CD4-positive, alpha-beta T cell treated with Interleukin-4 for 4 hours (primary cell): ENCODE results near the gene PSMD12.
A peak's percentile ranks its signal among the peaks of the same experiment; 100 is the strongest.
"Not testable (repeated sequence)": the region's sequence is repeated elsewhere in the genome, so short reads cannot be mapped to it uniquely, and the experiment has no call there.

Source experiments
- DNase-seq: peaks from one replicate; pipeline ENCODE4 v3.0.0-alpha.2; 2020

The PSMD12 gene

GRCh38 chr17:67366193-67367157 is at the start of gene PSMD12:
PSMD12 (minus strand) TSS chr17:67366577; CDS start chr17:67366519, 58 bp downstream.
- peak; percentile 92 for DNase-seq

- DNase-seq: no peak
Observed at GRCh38 chr17:67415291-67415690, 48.9 kb upstream of the PSMD12 start.

- DNase-seq: no peak
Observed at GRCh38 chr17:67414559-67414958, 48.2 kb upstream of the PSMD12 start.

GRCh38 chr17:67414130-67414529 is 47.8 kb upstream of the PSMD12 start:
- DNase-seq: no peak

- DNase-seq: no peak
Observed at GRCh38 chr17:67413388-67413787, 47.0 kb upstream of the PSMD12 start.

- DNase-seq: no peak
Observed at GRCh38 chr17:67412941-67413340, 46.6 kb upstream of the PSMD12 start.

- DNase-seq: no peak
Observed at GRCh38 chr17:67412032-67412431, 45.7 kb upstream of the PSMD12 start.

- no peak for DNase-seq
Observed at GRCh38 chr17:67411397-67411796, 45.0 kb upstream of the PSMD12 start.

GRCh38 chr17:67408455-67408830 is 42.1 kb upstream of the PSMD12 start:
- DNase-seq: not testable (repeated sequence)

- DNase-seq: no peak
Observed at GRCh38 chr17:67403483-67403882, 37.1 kb upstream of the PSMD12 start.

- DNase-seq: no peak
Observed at GRCh38 chr17:67403065-67403464, 36.7 kb upstream of the PSMD12 start.

GRCh38 chr17:67401598-67402504 is 35.5 kb upstream of the PSMD12 start:
- no peak for DNase-seq

GRCh38 chr17:67401106-67401505 is 34.7 kb upstream of the PSMD12 start:
- no peak for DNase-seq

GRCh38 chr17:67400193-67400592 is 33.8 kb upstream of the PSMD12 start:
- peak; percentile 55 for DNase-seq

GRCh38 chr17:67399676-67400075 is 33.3 kb upstream of the PSMD12 start:
- DNase-seq: no peak

GRCh38 chr17:67393809-67394397 is 27.5 kb upstream of the PSMD12 start:
- no peak for DNase-seq

GRCh38 chr17:67392111-67392510 is 25.7 kb upstream of the PSMD12 start:
- no peak for DNase-seq

- DNase-seq: peak; percentile 86
Observed at GRCh38 chr17:67390646-67391361, 24.4 kb upstream of the PSMD12 start.

- no peak for DNase-seq
Observed at GRCh38 chr17:67390006-67390645, 23.7 kb upstream of the PSMD12 start.

- no peak for DNase-seq
Observed at GRCh38 chr17:67388986-67389385, 22.6 kb upstream of the PSMD12 start.

GRCh38 chr17:67388536-67388935 is 22.2 kb upstream of the PSMD12 start:
- DNase-seq: not testable (repeated sequence)
